GM12878 (cell line): ENCODE measurements around the gene ONECUT2. TPM values are rescaled to one million over a fixed set of nuclear protein-coding genes. Genes with fewer than 3 reads are reported as not detected.

Source experiments
- ATAC-seq: fragments of 200-7000 bp; cut with Tn5 transposase; 3 replicates; pipeline ENCODE4 v1.9.1; 2020; ENCODE audit warnings: mild to moderate bottlenecking, moderate library complexity
- BruUV-seq: library from RNA; stranded (reverse); fragments of 400-500 nt; replicated peaks from 2 replicates; lab custom pipeline; 2021; lab: Mats Ljungman, UMichigan
- CTCF ChIA-PET: fragments of 300-600 bp; sonication (Branson Sonifier 250); formaldehyde crosslinking; extraction: SDS; loops from one replicate; lab custom pipeline; 2021; ENCODE audit warnings: inconsistent platforms; lab: Yijun Ruan, JAX
- POLR2A ChIA-PET: fragments of 350-600 bp; formaldehyde crosslinking; extraction: SDS; loops from one replicate; lab custom pipeline; 2021; ENCODE audit warnings: inconsistent platforms; lab: Charles Lee
- RAD21 ChIA-PET: fragments of 300-600 bp; sonication (Branson Sonifier 250); formaldehyde crosslinking; loops from one replicate; lab custom pipeline; 2023; ENCODE audit warnings: antibody characterized with exemption; ENCODE audit not compliant: unreplicated experiment; lab: Charles Lee
- SMC1A ChIA-PET: fragments of 300-600 bp; sonication (Branson Sonifier 250); formaldehyde crosslinking; loops from one replicate; lab custom pipeline; 2023; ENCODE audit not compliant: unreplicated experiment, uncharacterized antibody; lab: Charles Lee
- DNase-seq: peaks from one replicate; pipeline ENCODE4 v3.0.0-alpha.2; 2011; ENCODE audit warnings: low read depth, low spot score
- FAIRE-seq: peaks from 3 replicates; lab custom pipeline; 2011; peaks lifted over from hg19 to GRCh38; lab: Jason Lieb, UNC
- H2AFZ ChIP-seq: 2 replicates; pipeline ENCODE4 v1.6.0; 2011; ENCODE audit warnings: low read depth, low read length, control low read depth; ENCODE audit not compliant: control insufficient read depth
- H3K27ac ChIP-seq: 2 replicates; pipeline ENCODE4 v1.5.1; 2011; ENCODE audit warnings: control low read depth; ENCODE audit not compliant: control insufficient read depth, insufficient read depth
- H3K27me3 ChIP-seq, 2 experiments: replicated peaks in 1 of 2; 2 replicates each; pipeline versions ENCODE4 v1.6.0 to v1.6.1; 2011; ENCODE audit warnings: low read length in 1 of 2; ENCODE audit not compliant: control insufficient read depth in 2 of 2, insufficient read depth in 2 of 2
- H3K36me3 ChIP-seq, 2 experiments: 2 replicates each; pipeline ENCODE4 v1.5.1; 2011; ENCODE audit warnings: low read length in 1 of 2; ENCODE audit not compliant: control insufficient read depth in 2 of 2, insufficient read depth in 2 of 2
- H3K4me1 ChIP-seq: 2 replicates; pipeline ENCODE4 v1.6.1; 2011; ENCODE audit warnings: mild to moderate bottlenecking, low read length, moderate library complexity, mixed read lengths; ENCODE audit not compliant: control insufficient read depth, insufficient read depth
- H3K4me2 ChIP-seq: 2 replicates; pipeline ENCODE4 v1.6.0; 2011; ENCODE audit warnings: control low read depth; ENCODE audit not compliant: control insufficient read depth, insufficient read depth
- H3K4me3 ChIP-seq: fragments of 200-600 bp; sonication (generic); 2 replicates; pipeline ENCODE4 v1.5.1; 2016
- H3K79me2 ChIP-seq: 2 replicates; pipeline ENCODE4 v1.6.0; 2011; ENCODE audit warnings: low read length; ENCODE audit not compliant: control insufficient read depth, insufficient read depth
- H3K9ac ChIP-seq: 2 replicates; pipeline ENCODE4 v1.8.0; 2011; ENCODE audit warnings: low read length, control low read depth, mixed read lengths; ENCODE audit not compliant: control insufficient read depth, insufficient read depth
- H3K9me3 ChIP-seq: replicated peaks from 3 replicates; pipeline ENCODE4 v1.5.1; 2011; ENCODE audit warnings: mild to moderate bottlenecking, low read length; ENCODE audit not compliant: control insufficient read depth, insufficient read depth
- H4K20me1 ChIP-seq: 2 replicates; pipeline ENCODE4 v1.6.0; 2011; ENCODE audit not compliant: control insufficient read depth, insufficient read depth
- CREM ChIP-seq: IDR thresholded peaks from 2 replicates; pipeline ENCODE4 v1.6.1; 2014; ENCODE audit warnings: antibody characterized with exemption, low read depth
- EED ChIP-seq: sonication (generic); IDR thresholded peaks from 2 replicates; pipeline ENCODE4 v1.6.1; 2016; ENCODE audit warnings: antibody characterized with exemption, low read depth
- JUNB ChIP-seq: IDR thresholded peaks from 2 replicates; pipeline ENCODE4 v1.6.1; 2016; ENCODE audit warnings: antibody characterized with exemption, mild to moderate bottlenecking
- NR2C1 ChIP-seq: fragments of 450-650 bp; IDR thresholded peaks from 2 replicates; pipeline ENCODE4 v1.6.1; 2017; ENCODE audit warnings: antibody characterized with exemption, mild to moderate bottlenecking, moderate library complexity
- POLR2A ChIP-seq: IDR thresholded peaks from 2 replicates; pipeline ENCODE4 v1.6.1; 2011; ENCODE audit warnings: low read depth, mild to moderate bottlenecking, low read length
- SREBF1 ChIP-seq: IDR thresholded peaks from 2 replicates; pipeline ENCODE4 v1.6.1; 2012; ENCODE audit warnings: mild to moderate bottlenecking, low read length
- WGBS: methylation state at CpG from one replicate; pipeline ENCODE4 v1.1.6; 2016; ENCODE audit warnings: low lambda C conversion rate; ENCODE audit not compliant: insufficient replicate concordance, insufficient coverage; ENCODE audit errors: missing lambda C conversion rate; 5-methylcytosine and 5-hydroxymethylcytosine counted together
- in situ Hi-C: fragments of 300-500 bp; cut with MboI; formaldehyde crosslinking; loops from 9 replicates; pipeline ENCODE4 v1.14.3; 2018; ENCODE audit warnings: mixed read lengths
- intact Hi-C: fragments of 100-400 bp; cut with micrococcal nuclease; formaldehyde crosslinking; loops from one replicate; pipeline ENCODE4 v1.14.2; 2022; ENCODE audit not compliant: unreplicated experiment
- polyA plus RNA-seq, 11 experiments: library from polyadenylated mRNA; depleted of rRNA in 4 of 11; unstranded in 6 of 11; stranded (reverse) in 5 of 11; fragments of >200 nt; fragmentation: Nextera tagmentation in 4 of 11; fragmentation: Illumina TruSeq in 1 of 11; extraction: Ambion mirVana in 4 of 11; extraction: Trizol in 1 of 11; gene quantifications; 1 replicate in 1 of 11; 2 replicates in 10 of 11; pipeline versions ENCODE4 v1.2.1 to v1.2.3, GENCODE V29; 2011 to 2016; ENCODE audit warnings: inconsistent platforms in 2 of 11, missing spikeins in 2 of 11, low read depth in 1 of 11
- total RNA-seq, 4 experiments: library from RNA; depleted of rRNA in 3 of 4; stranded (reverse); fragments of >200 nt in 3 of 4; fragmentation: Illumina TruSeq in 1 of 4; extraction: Trizol in 1 of 4; gene quantifications; 2 replicates each; pipeline versions ENCODE4 v1.2.1 to v1.2.3, GENCODE V29; 2013 to 2021

The ONECUT2 gene
- total and polyA plus RNA-seq, 10 of the 15 experiments (the other 5 are each of a cell fraction or from before 2014, with no cell fraction given), result 0.01 to 0.03 TPM; not detected in 8

- no peak for TF ChIP-seq JUNB
- no peak for TF ChIP-seq EED
- TF ChIP-seq POLR2A, result no peak
These were observed 98.1 kb downstream of the ONECUT2 start (continued) for GRCh38 chr18:57533006-57533867.

GRCh38 chr18:57533868-57534510, 98.8 kb downstream of the ONECUT2 start:
- 9% methylated on average over 4 of the region's 4 CpGs for WGBS
- Histone ChIP-seq H3K36me3 (no peaks in the 10 kb centered on the region), H3K4me1 (no peaks in the 10 kb centered on the region), H4K20me1 (no peaks in the 10 kb centered on the region), H3K9ac (no peak overlapping the region), H3K9me3 (no peaks in the 10 kb centered on the region; the same call in 2 of the 3 replicates), H3K4me3 (no peak overlapping the region), H3K79me2 (no peaks in the 10 kb centered on the region), H2AFZ (no peak overlapping the region), H3K27me3 (no peaks in the 10 kb centered on the region; a peak in 1 of 4 replicates), H3K4me2 (no peak overlapping the region), H3K27ac (no peak overlapping the region)
- BruUV-seq, result no TSS peak
- RAD21 ChIA-PET, result no interaction called here
- intact Hi-C loops, result no loop called here
- FAIRE-seq, result no peak
- CTCF ChIA-PET, result no interaction called here
- POLR2A ChIA-PET, result no interaction called here
- no peak for DNase-seq
- no peak for ATAC-seq
- in situ Hi-C loops, result no loop called here
- TF ChIP-seq SREBF1 (no peak), NR2C1 (0 out of 2 replicates have a peak, but pooled peaks have one; percentile 3), CREM (no peak)
- SMC1A ChIA-PET, result no interaction called here
